Stimulated activated CD4-positive, alpha-beta T cell treated with anti-CD3 and anti-CD28 coated beads, TNF-alpha, amount 100 ng/mL, for 48 hours (primary cell): ENCODE data around the gene STRN4.
"Not testable (repeated sequence)": the region's sequence is repeated elsewhere in the genome, so short reads cannot be mapped to it uniquely, and the experiment has no call there.

Experiments used
- DNase-seq, 3 donors: peaks; one replicate each; pipeline ENCODE4 v3.0.0-alpha.2; 2020; ENCODE audit warnings: low read depth in 3 of 3

The STRN4 gene

GRCh38 chr19:46713781-46714443 is 32.3 kb downstream of the STRN4 start:
- DNase-seq: peak in 2 of 3 donors; percentile 51 to 56

GRCh38 chr19:46712768-46713338 is 33.4 kb downstream of the STRN4 start:
- not testable (repeated sequence) for DNase-seq

- DNase-seq: no peak
Measured at GRCh38 chr19:46710687-46711086, 35.6 kb downstream of the STRN4 start.

- DNase-seq: peak; percentile 69 to 85 (median 84)
Measured at GRCh38 chr19:46704379-46705076, 41.7 kb downstream of the STRN4 start.

GRCh38 chr19:46700704-46701103 is 45.5 kb downstream of the STRN4 start:
- DNase-seq: no peak

GRCh38 chr19:46698395-46699321 is 47.6 kb downstream of the STRN4 start:
- DNase-seq: no peak

- no peak for DNase-seq
Measured at GRCh38 chr19:46697204-46697960, 48.9 kb downstream of the STRN4 start.

- no peak for DNase-seq
Measured at GRCh38 chr19:46696866-46697203, 49.4 kb downstream of the STRN4 start.

- no peak for DNase-seq
Measured at GRCh38 chr19:46696052-46696451, 50.2 kb downstream of the STRN4 start.

GRCh38 chr19:46693760-46694159 is 52.5 kb downstream of the STRN4 start:
- no peak for DNase-seq

GRCh38 chr19:46692918-46693722 is 53.1 kb downstream of the STRN4 start:
- DNase-seq: no peak

- no peak for DNase-seq
Measured at GRCh38 chr19:46691948-46692347, 54.3 kb downstream of the STRN4 start.

- no peak for DNase-seq
Measured at GRCh38 chr19:46691104-46691503, 55.1 kb downstream of the STRN4 start.

- no peak for DNase-seq
Measured at GRCh38 chr19:46689358-46689757, 56.9 kb downstream of the STRN4 start.

GRCh38 chr19:46687438-46688145 is 58.7 kb downstream of the STRN4 start:
- DNase-seq: no peak

- DNase-seq: no peak
Measured at GRCh38 chr19:46685189-46685588, 61.1 kb downstream of the STRN4 start.

- DNase-seq: peak; percentile 38 to 65 (median 58)
Measured at GRCh38 chr19:46678110-46678732, 68.0 kb downstream of the STRN4 start.

- DNase-seq: no peak
Measured at GRCh38 chr19:46674416-46675178, 71.7 kb downstream of the STRN4 start.

GRCh38 chr19:46670813-46671212 is 75.4 kb downstream of the STRN4 start:
- DNase-seq: no peak
